Activated T-cell treated with anti-CD3 and anti-CD28 coated beads for 4 hours (primary cell): ENCODE results near the gene KCNJ16.

ENCODE experiments used
- DNase-seq: peaks from one replicate; pipeline ENCODE4 v3.0.0-alpha.2; 2020

KCNJ16 gene

GRCh38 chr17:70070305-70071027 lies 4.6 kb upstream of the KCNJ16 start:
- DNase-seq, result no peak

GRCh38 chr17:70071127-70071526 lies 3.9 kb upstream of the KCNJ16 start:
- no peak for DNase-seq

- DNase-seq, result no peak
Measured at GRCh38 chr17:70071620-70072019, 3.4 kb upstream of the KCNJ16 start.

- no peak for DNase-seq
Measured at GRCh38 chr17:70072546-70073309, 2.3 kb upstream of the KCNJ16 start.

GRCh38 chr17:70073310-70073709 lies 1.7 kb upstream of the KCNJ16 start:
- DNase-seq, result no peak

- no peak for DNase-seq
Measured at GRCh38 chr17:70073799-70074198, 1.2 kb upstream of the KCNJ16 start.

GRCh38 chr17:70074236-70074830 lies 692 bp upstream of the KCNJ16 start:
- no peak for DNase-seq

GRCh38 chr17:70076189-70076588 lies 1.2 kb downstream of the KCNJ16 start:
- no peak for DNase-seq

GRCh38 chr17:70076831-70077230 lies 1.8 kb downstream of the KCNJ16 start:
- no peak for DNase-seq

- no peak for DNase-seq
Measured at GRCh38 chr17:70078549-70078948, 3.5 kb downstream of the KCNJ16 start.

- DNase-seq, result no peak
Measured at GRCh38 chr17:70078994-70079531, 4.0 kb downstream of the KCNJ16 start.

GRCh38 chr17:70080541-70081347 lies 5.7 kb downstream of the KCNJ16 start:
- DNase-seq, result no peak

GRCh38 chr17:70081885-70082284 lies 6.9 kb downstream of the KCNJ16 start:
- no peak for DNase-seq

- DNase-seq, result no peak
Measured at GRCh38 chr17:70084476-70084875, 9.5 kb downstream of the KCNJ16 start.

GRCh38 chr17:70086516-70086915 lies 11.5 kb downstream of the KCNJ16 start:
- DNase-seq, result no peak

- no peak for DNase-seq
Measured at GRCh38 chr17:70089513-70090148, 14.6 kb downstream of the KCNJ16 start.

- DNase-seq, result no peak
Measured at GRCh38 chr17:70091005-70091568, 16.1 kb downstream of the KCNJ16 start.

- no peak for DNase-seq
Measured at GRCh38 chr17:70091696-70092095, 16.7 kb downstream of the KCNJ16 start.

- DNase-seq, result no peak
Measured at GRCh38 chr17:70093163-70093562, 18.1 kb downstream of the KCNJ16 start.

- no peak for DNase-seq
Measured at GRCh38 chr17:70095455-70095854, 20.4 kb downstream of the KCNJ16 start.

GRCh38 chr17:70096861-70097260 lies 21.8 kb downstream of the KCNJ16 start:
- no peak for DNase-seq

- DNase-seq, result no peak
Measured at GRCh38 chr17:70098030-70098429, 23.0 kb downstream of the KCNJ16 start.
